Peyer's patch (tissue), 4 donors: ENCODE data around the gene HOXD10. TPM values are rescaled to one million over a fixed set of nuclear protein-coding genes. Genes with fewer than 3 reads are reported as not detected.

Experiments
- DNase-seq, 3 donors: peaks; one replicate each; pipeline ENCODE4 v3.0.0-alpha.2; 2017 to 2019
- H3K27ac ChIP-seq, 4 donors: fragments of 200-600 bp; sonication (generic); one replicate each; pipeline ENCODE4 v1.5.1; 2016 to 2019
- H3K27me3 ChIP-seq, 2 donors: fragments of 200-600 bp; sonication (generic); one replicate each; pipeline ENCODE4 v1.5.1; 2019
- H3K36me3 ChIP-seq, 3 donors: fragments of 200-600 bp; sonication (generic); one replicate each; pipeline ENCODE4 v1.5.1; 2016 to 2019
- H3K4me1 ChIP-seq, 4 donors: fragments of 200-600 bp; sonication (generic); one replicate each; pipeline ENCODE4 v1.5.1; 2016 to 2019
- H3K4me3 ChIP-seq, 4 donors: fragments of 200-600 bp; sonication (generic); 1 replicate in 3 of 4; 2 replicates in 1 of 4; pipeline ENCODE4 v1.5.1; 2016 to 2019; ENCODE audit warnings: mild to moderate bottlenecking in 1 of 4
- H3K9me3 ChIP-seq, 4 donors: fragments of 200-600 bp; sonication (generic); one replicate each; pipeline ENCODE4 v1.5.1; 2016 to 2019; ENCODE audit warnings: mild to moderate bottlenecking in 1 of 4
- POLR2A ChIP-seq, 2 donors: fragments of 450-650 bp; IDR thresholded peaks; one replicate each; pipeline ENCODE4 v1.5.1; 2017; ENCODE audit warnings: antibody characterized with exemption in 2 of 2, mild to moderate bottlenecking in 2 of 2, moderate library complexity in 2 of 2
- total RNA-seq, 4 donors: library from RNA; depleted of rRNA; stranded (reverse); fragments of >200 nt; gene quantifications; one replicate each; pipeline ENCODE4 v1.1.0, GENCODE V29; 2016
- TF ChIP-seq, protein P1 (sequence below), 6 experiments: fragments of 450-650 bp in 4 of 6; fragments of 200-600 bp in 2 of 6; sonication (generic) in 1 of 6; IDR thresholded peaks; one replicate each; pipeline ENCODE4 v1.5.1; 2017 to 2019; ENCODE audit warnings: antibody characterized with exemption in 6 of 6, mild to moderate bottlenecking in 3 of 6, moderate library complexity in 1 of 6

The HOXD10 gene
- total RNA-seq, 4 donors from 2014 or later: not detected

DNA sequence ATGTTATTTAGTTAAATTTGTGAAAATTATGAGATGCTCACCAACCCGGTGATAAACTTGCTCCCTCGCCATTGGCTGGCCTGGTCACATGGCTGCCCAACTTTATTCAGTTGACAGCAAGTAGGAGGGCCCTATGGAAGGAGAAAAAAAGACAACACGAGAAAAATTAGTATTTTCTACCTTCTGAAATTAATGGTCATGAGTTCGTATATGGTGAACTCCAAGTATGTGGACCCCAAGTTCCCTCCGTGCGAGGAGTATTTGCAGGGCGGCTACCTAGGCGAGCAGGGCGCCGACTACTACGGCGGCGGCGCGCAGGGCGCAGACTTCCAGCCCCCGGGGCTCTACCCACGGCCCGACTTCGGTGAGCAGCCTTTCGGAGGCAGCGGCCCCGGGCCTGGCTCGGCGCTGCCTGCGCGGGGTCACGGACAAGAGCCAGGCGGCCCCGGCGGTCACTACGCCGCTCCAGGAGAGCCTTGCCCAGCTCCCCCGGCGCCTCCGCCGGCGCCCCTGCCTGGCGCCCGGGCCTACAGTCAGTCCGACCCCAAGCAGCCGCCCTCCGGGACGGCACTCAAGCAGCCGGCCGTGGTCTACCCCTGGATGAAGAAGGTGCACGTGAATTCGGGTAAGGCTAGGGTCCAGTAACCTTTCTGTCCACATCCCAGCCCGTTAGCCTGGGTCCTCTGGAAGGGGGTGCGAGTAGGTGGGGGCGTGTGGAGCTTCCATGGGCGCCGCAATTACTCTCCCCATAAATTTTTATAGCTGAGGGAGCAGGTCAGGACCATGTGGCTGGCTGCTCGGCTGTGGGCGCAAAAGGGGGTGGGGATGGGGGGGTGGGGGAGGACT lies 35.1 kb downstream of the HOXD10 start, which contains the start of gene HOXD4:
TSS of gene HOXD4 (plus strand) at position 109 of the 846 bp plus-strand sequence. CDS start at position 193, 84 bp downstream.
- Histone ChIP-seq H3K27me3 (no peaks in the 10 kb centered on the region), H3K9me3 (no peaks in the 10 kb centered on the region), H3K4me1 (no peaks in the 10 kb centered on the region), H3K36me3 (peaks cover 0 to 11% (median 0%) of the 10 kb centered on the region in 3 donors), H3K27ac (no peak within 1 kb of the TSS), H3K4me3 (no peak within 1 kb of the TSS)
- TF ChIP-seq, protein P1, sequence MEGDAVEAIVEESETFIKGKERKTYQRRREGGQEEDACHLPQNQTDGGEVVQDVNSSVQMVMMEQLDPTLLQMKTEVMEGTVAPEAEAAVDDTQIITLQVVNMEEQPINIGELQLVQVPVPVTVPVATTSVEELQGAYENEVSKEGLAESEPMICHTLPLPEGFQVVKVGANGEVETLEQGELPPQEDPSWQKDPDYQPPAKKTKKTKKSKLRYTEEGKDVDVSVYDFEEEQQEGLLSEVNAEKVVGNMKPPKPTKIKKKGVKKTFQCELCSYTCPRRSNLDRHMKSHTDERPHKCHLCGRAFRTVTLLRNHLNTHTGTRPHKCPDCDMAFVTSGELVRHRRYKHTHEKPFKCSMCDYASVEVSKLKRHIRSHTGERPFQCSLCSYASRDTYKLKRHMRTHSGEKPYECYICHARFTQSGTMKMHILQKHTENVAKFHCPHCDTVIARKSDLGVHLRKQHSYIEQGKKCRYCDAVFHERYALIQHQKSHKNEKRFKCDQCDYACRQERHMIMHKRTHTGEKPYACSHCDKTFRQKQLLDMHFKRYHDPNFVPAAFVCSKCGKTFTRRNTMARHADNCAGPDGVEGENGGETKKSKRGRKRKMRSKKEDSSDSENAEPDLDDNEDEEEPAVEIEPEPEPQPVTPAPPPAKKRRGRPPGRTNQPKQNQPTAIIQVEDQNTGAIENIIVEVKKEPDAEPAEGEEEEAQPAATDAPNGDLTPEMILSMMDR (IDR thresholded peaks at IDR 0.05): no peak
- no peak for TF ChIP-seq POLR2A (IDR thresholded peaks at IDR 0.05)
- DNase-seq: no peak

DNA sequence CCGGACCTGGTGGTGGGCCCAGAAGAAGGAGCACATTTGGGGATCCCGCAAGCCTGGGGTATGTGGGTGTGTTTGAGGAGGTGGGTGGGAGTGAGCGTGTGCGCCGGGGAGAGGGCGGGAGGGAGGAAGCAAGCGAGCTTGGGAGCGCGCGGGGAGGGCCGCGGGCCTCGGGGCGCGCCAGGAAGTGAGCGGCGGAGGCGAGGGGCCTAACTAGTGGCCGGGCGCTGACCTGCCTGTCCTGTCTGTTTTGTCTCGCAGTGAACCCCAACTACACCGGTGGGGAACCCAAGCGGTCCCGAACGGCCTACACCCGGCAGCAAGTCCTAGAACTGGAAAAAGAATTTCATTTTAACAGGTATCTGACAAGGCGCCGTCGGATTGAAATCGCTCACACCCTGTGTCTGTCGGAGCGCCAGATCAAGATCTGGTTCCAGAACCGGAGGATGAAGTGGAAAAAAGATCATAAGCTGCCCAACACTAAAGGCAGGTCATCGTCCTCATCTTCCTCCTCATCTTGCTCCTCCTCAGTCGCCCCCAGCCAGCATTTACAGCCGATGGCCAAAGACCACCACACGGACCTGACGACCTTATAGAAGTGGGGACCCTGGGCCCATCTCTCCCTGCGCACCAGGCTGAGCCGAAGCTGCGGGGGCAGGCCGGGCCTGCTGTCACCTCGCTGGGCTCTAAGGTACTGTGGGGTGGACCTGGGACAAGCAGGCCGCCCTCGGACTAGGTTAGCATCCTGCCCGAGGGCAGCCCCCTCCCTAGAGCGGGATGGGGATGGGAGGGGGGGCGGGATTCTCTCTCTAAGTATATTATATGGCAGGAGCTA lies 36.0 kb downstream of the HOXD10 start:
- Histone ChIP-seq H3K36me3 (peaks cover 0 to 11% (median 0%) of the 10 kb centered on the region in 3 donors), H3K4me3 (no peak overlapping the region), H3K4me1 (no peaks in the 10 kb centered on the region), H3K27me3 (no peaks in the 10 kb centered on the region), H3K27ac (no peak overlapping the region), H3K9me3 (no peaks in the 10 kb centered on the region)
- TF ChIP-seq POLR2A (IDR thresholded peaks at IDR 0.05): no peak
- TF ChIP-seq, protein P1 (IDR thresholded peaks at IDR 0.05): no peak
- DNase-seq: no peak

DNA sequence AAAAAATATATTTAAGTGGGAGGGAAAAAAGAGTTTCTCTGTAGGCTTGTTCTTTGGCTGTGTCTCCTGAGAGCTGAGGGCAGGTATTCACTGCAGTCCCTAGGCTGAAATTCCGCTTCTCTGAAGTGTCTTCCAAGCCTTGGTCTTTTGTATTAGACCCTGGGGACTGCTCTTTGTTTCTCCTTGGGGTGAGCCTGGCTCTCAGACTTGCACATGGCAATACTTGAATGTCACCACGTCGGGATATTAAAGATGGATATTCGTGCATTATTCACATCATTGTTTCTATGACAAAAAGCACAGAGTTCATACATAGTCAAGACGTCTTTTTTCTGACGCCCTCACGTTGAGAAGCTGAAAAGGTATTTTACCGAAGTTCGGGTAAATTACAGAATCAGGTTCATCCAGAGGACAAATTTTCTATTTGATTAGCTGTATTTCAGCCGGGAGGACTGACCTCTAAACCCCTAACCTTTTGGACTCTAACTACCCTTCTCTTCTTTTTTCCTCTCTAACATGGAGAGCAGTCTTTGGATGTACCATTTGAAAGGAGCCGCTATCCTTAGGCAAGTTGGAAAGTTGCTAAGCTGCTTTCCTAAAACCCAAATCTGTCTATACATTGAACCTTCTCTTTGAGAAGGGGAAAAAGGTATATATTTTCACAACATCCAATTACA lies 38.1 kb downstream of the HOXD10 start:
- H3K27ac ChIP-seq: no peak overlapping the region
- H3K4me1 ChIP-seq: peaks cover 0 to 16% (median 0%) of the 10 kb centered on the region in 4 donors
- H3K4me3 ChIP-seq: no peak overlapping the region
- no peaks in the 10 kb centered on the region for H3K9me3 ChIP-seq
- no peak for DNase-seq
- H3K27me3 ChIP-seq: no peaks in the 10 kb centered on the region
- no peak for TF ChIP-seq POLR2A (IDR thresholded peaks at IDR 0.05)
- TF ChIP-seq, protein P1 (IDR thresholded peaks at IDR 0.05): no peak
- peaks cover 0 to 11% (median 0%) of the 10 kb centered on the region in 3 donors for H3K36me3 ChIP-seq

- Histone ChIP-seq H3K36me3 (peaks cover 0 to 11% (median 0%) of the 10 kb centered on the region in 3 donors), H3K9me3 (no peaks in the 10 kb centered on the region), H3K27me3 (no peaks in the 10 kb centered on the region), H3K27ac (no peak overlapping the region), H3K4me1 (peaks cover 0 to 23% (median 0%) of the 10 kb centered on the region in 4 donors), H3K4me3 (no peak overlapping the region)
- no peak for DNase-seq
- TF ChIP-seq, protein P1 (IDR thresholded peaks at IDR 0.05): no peak
- no peak for TF ChIP-seq POLR2A (IDR thresholded peaks at IDR 0.05)
Measured at GRCh38 chr2:176155356-176156044, 38.9 kb downstream of the HOXD10 start.
